ENCODE data around the gene CYGB.

The CYGB gene

DNA sequence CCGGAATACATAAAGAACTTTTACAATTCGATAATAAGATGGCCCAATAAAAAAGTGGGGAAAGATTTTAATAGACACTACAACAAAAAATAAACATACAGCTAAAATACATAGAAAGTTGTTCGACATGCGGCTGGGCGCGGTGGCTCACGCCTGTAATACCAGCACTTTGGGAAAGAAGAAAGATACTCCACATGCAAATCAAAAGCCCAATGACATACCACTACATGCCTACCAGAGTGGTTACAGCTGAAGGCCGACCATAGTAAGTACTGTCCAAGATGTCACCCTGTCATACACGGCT lies 11.7 kb upstream of the CYGB start:
- H3K4me3 ChIP-seq (ENCODE audit: low read length) = no peak overlapping the region
- TF ChIP-seq, protein P1, sequence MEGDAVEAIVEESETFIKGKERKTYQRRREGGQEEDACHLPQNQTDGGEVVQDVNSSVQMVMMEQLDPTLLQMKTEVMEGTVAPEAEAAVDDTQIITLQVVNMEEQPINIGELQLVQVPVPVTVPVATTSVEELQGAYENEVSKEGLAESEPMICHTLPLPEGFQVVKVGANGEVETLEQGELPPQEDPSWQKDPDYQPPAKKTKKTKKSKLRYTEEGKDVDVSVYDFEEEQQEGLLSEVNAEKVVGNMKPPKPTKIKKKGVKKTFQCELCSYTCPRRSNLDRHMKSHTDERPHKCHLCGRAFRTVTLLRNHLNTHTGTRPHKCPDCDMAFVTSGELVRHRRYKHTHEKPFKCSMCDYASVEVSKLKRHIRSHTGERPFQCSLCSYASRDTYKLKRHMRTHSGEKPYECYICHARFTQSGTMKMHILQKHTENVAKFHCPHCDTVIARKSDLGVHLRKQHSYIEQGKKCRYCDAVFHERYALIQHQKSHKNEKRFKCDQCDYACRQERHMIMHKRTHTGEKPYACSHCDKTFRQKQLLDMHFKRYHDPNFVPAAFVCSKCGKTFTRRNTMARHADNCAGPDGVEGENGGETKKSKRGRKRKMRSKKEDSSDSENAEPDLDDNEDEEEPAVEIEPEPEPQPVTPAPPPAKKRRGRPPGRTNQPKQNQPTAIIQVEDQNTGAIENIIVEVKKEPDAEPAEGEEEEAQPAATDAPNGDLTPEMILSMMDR (conservative IDR thresholded peaks at IDR 0.05; ENCODE audit: low read depth, low read length) = no peak
- no peak for DNase-seq (ENCODE audit: low read depth)

DNA sequence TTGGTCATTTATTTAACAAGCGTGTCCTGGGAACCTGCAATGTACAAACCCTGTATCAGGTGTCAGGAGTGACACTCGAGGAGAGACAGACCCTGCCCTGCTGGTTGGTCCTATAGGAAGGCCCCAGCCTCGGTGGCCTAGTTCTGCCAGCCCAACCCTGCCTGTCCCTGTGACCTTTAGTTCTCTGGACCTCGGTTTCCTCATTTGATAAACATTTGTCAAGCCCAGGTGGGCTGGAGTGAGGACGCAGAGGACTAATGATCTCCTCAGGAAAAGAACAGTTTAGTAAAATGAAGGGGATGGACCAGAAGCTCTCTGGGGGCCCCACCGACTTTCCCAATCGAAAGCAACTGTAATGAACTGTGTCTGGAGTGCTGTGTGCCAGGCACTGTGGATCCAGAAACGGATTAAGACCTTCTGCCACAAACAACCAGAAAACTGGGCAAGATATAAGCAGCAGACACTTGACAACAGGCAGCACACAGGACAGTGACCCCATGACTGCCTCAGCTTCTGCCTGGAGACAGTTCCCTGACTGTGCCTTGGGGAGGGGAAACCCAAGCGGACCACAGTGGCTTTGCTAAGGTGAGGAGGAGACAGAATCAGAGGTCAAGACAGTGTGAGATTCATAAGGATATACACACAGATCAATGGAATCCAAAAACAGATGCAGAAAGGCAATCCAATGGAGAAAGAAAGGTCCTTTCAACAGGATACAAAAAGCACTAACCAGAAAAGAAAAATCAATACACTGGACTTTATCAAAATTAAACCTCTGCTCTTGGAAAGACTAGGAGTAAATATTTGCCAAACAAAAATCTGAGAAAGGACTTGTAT lies 11.1 kb upstream of the CYGB start:
- DNase-seq (ENCODE audit: low read depth) = no peak
- TF ChIP-seq, protein P1 (conservative IDR thresholded peaks at IDR 0.05; ENCODE audit: low read depth, low read length) = no peak
- no peak overlapping the region for H3K4me3 ChIP-seq (ENCODE audit: low read length)

DNA sequence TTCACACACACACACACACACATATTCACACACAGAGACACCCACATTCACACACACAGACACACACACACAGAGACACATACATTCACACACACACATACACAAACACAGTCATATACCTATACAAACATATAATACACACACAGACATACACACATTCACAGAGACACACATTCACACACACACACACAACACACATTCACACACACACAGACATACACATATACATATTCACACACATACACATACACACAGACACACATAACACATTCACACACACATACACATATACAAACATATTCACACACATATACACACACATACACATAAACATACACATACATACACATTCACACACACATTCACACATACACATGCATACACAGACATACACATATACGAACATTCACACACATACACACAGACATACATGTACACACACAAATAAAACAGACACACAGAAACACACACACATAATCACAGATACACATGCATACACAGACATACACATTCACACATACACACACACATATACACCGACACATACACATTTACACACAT lies 10.2 kb upstream of the CYGB start:
- no peak for DNase-seq (ENCODE audit: low read depth)
- no peak overlapping the region for H3K4me3 ChIP-seq (ENCODE audit: low read length)
- TF ChIP-seq, protein P1 (conservative IDR thresholded peaks at IDR 0.05; ENCODE audit: low read depth, low read length) = no peak

DNA sequence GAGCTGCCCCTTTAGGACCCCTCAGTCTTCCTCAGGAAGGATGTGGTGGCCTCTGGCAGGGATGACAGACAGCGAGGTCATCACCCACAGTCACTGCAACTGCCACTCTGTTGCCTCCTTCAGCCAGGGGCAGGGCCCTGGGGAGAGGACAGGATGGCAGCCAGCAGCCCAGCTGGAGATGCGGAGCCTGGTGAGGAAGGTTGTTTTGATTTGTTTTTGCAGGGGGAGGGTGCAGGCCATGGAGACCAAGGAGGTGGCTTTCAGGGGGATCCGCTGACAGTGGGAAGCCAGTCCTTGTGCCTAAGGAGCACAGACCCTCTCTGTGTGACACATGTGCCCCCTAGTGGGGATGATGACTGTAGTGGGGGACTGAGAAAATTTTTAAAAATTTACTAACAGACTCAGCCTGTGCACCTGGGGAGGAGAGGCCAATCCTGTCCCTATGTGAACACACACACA lies 9.7 kb upstream of the CYGB start:
- DNase-seq (ENCODE audit: low read depth) = no peak
- H3K4me3 ChIP-seq (ENCODE audit: low read length) = no peak overlapping the region
- TF ChIP-seq, protein P1 (conservative IDR thresholded peaks at IDR 0.05; ENCODE audit: low read depth, low read length) = peak; percentile 73

DNA sequence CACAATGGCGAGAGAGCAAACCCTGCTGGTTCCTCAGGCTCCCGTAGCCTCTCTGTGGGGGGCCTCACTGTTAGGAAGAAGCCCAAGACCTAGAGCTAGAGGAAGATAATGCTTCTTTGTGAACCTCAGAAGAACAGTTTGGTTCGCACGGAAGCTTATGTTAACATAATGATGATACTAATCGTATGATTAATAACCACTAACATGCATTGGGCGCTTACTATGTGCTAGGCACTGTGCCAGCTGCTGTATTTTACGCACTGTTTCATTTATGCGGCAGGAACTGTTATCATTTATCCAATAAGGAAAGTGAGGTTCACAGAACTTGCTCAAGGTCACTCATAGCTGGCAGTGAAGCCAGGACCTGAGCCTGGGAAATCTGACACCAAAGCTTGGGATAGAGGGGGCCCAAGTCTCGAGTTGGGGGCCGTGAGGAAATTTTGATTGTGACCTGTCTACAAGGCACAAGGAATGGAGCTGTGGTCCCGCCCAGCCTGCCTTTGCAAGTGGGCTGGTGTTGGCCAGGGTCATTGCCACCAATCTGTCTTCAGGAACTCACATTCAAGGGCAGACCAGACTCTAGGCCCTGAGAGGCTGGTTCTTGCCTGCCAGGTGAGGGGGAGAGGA lies 9.2 kb upstream of the CYGB start:
- DNase-seq (ENCODE audit: low read depth) = no peak
- no peak overlapping the region for H3K4me3 ChIP-seq (ENCODE audit: low read length)
- TF ChIP-seq, protein P1 (conservative IDR thresholded peaks at IDR 0.05; ENCODE audit: low read depth, low read length) = no peak

DNA sequence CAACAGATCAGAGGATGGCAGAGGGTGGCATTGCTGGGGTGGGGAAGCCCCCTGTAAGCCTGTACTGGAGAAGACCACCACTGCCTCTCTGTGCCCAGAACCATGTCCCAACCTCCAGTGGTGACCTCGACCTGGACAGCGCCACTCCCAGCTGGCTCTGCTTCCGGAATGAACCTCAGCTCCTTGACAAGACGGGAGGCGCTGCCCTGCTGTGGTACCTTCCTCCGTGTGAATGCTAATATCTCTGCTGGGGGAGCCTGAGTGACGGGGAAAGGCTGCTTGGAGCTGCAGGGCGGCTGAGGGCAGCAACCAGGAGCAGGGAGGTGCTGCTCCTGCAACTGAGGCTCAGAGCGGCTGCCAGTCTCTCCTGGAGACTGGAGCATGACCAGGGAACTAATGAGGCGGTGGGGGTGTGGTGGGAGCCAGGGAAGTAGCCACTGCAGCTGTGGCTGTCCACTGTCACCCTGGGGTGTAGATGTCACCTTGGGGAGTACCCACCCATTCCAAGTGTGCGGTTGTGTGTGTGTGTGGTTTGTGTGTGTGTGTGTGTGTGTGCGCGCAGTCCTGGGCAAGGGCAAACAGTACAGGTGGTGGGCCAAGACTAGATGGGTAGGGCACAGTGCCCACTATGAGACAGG lies 8.5 kb upstream of the CYGB start:
- H3K4me3 ChIP-seq (ENCODE audit: low read length) = no peak overlapping the region
- no peak for DNase-seq (ENCODE audit: low read depth)
- TF ChIP-seq, protein P1 (conservative IDR thresholded peaks at IDR 0.05; ENCODE audit: low read depth, low read length) = no peak
